H1 (cell line): Measurements from ENCODE around the gene INSIG1. TPM values are rescaled to one million over a fixed set of nuclear protein-coding genes. Genes with fewer than 3 reads are reported as not detected.
A peak's percentile ranks its signal among the peaks of the same experiment; 100 is the strongest.

Source experiments
- CTCF ChIA-PET: fragments of 300-600 bp; sonication (Branson Sonifier 250); formaldehyde crosslinking; loops from one replicate; lab custom pipeline; 2021; ENCODE audit not compliant: partially characterized antibody; lab: Charles Lee
- POLR2A ChIA-PET: fragments of 300-600 bp; sonication (Branson Sonifier 250); formaldehyde crosslinking; loops from one replicate; lab custom pipeline; 2021; ENCODE audit warnings: inconsistent platforms; ENCODE audit not compliant: partially characterized antibody; lab: Charles Lee
- DNase-seq, 2 experiments: peaks; one replicate each; pipeline versions ENCODE4 v3.0.0 to v3.0.0-alpha.2; 2010 to 2022; ENCODE audit warnings: low spot score in 2 of 2, low read depth in 1 of 2, mixed read lengths in 1 of 2
- FAIRE-seq: peaks from 2 replicates; lab custom pipeline; 2011; peaks lifted over from hg19 to GRCh38; lab: Jason Lieb, UNC
- H2AFZ ChIP-seq: 2 replicates; pipeline ENCODE4 v1.8.1; 2012; ENCODE audit warnings: low read length, inconsistent platforms
- H2AK5ac ChIP-seq: 2 replicates; pipeline ENCODE4 v1.6.1; 2013; ENCODE audit warnings: low read depth, low read length
- H2BK120ac ChIP-seq: replicated peaks from 2 replicates; pipeline ENCODE3; 2013; ENCODE audit warnings: low read depth, low read length, inconsistent platforms
- H2BK12ac ChIP-seq: 2 replicates; pipeline ENCODE4 v1.6.1; 2013; ENCODE audit warnings: low read depth, low read length
- H2BK15ac ChIP-seq: 2 replicates; pipeline ENCODE4 v1.6.1; 2013; ENCODE audit warnings: low read length
- H2BK20ac ChIP-seq: 2 replicates; pipeline ENCODE4 v1.6.1; 2013; ENCODE audit warnings: low read length
- H2BK5ac ChIP-seq: 2 replicates; pipeline ENCODE4 v1.6.1; 2013; ENCODE audit warnings: low read depth, low read length
- H3K14ac ChIP-seq: 2 replicates; pipeline ENCODE4 v1.6.1; 2013; ENCODE audit warnings: inconsistent platforms; ENCODE audit not compliant: insufficient read length
- H3K18ac ChIP-seq: 2 replicates; pipeline ENCODE4 v1.6.1; 2013; ENCODE audit warnings: low read length; ENCODE audit errors: extremely low read depth
- H3K23ac ChIP-seq: 2 replicates; pipeline ENCODE4 v1.6.1; 2013; ENCODE audit warnings: inconsistent platforms; ENCODE audit not compliant: insufficient read length
- H3K23me2 ChIP-seq: 2 replicates; pipeline ENCODE4 v1.6.1; 2013; ENCODE audit warnings: low read depth, low read length
- H3K27ac ChIP-seq: 2 replicates; pipeline ENCODE4 v1.6.1; 2011; ENCODE audit warnings: low read depth, low read length, inconsistent platforms
- H3K27me3 ChIP-seq, 4 experiments: replicated peaks in 1 of 4; 1 replicate in 1 of 4; 2 replicates in 3 of 4; pipeline versions ENCODE4 v1.6.1 to v1.8.1; 2011 to 2013; ENCODE audit warnings: low read length in 3 of 4, mild to moderate bottlenecking in 3 of 4, inconsistent platforms in 2 of 4, mixed read lengths in 2 of 4, moderate library complexity in 1 of 4; ENCODE audit not compliant: control insufficient read depth in 3 of 4, insufficient read depth in 3 of 4; ENCODE audit errors: extremely low read depth in 1 of 4
- H3K36me3 ChIP-seq, 4 experiments: 2 replicates each; pipeline versions ENCODE4 v1.6.1 to v1.8.1; 2011 to 2013; ENCODE audit warnings: mild to moderate bottlenecking in 4 of 4, low read length in 3 of 4, moderate library complexity in 2 of 4, control low read depth in 1 of 4, inconsistent platforms in 1 of 4; ENCODE audit not compliant: insufficient read depth in 4 of 4, control insufficient read depth in 2 of 4
- H3K4ac ChIP-seq: replicated peaks from 2 replicates; pipeline ENCODE3; 2013; ENCODE audit warnings: low read length, low read depth, mixed read lengths, inconsistent platforms; ENCODE audit not compliant: insufficient read length
- H3K4me1 ChIP-seq, 4 experiments: replicated peaks in 1 of 4; 1 replicate in 1 of 4; 2 replicates in 3 of 4; pipeline versions ENCODE4 v1.6.1 to v1.8.1; 2011 to 2013; ENCODE audit warnings: low read length in 3 of 4, inconsistent platforms in 2 of 4, mixed read lengths in 1 of 4; ENCODE audit not compliant: insufficient read depth in 4 of 4, control insufficient read depth in 3 of 4
- H3K4me2 ChIP-seq, 2 experiments: 2 replicates each; pipeline versions ENCODE4 v1.6.1 to v1.8.1; 2011 to 2013; ENCODE audit warnings: low read depth in 2 of 2, low read length in 2 of 2, control low read depth in 1 of 2, inconsistent platforms in 1 of 2, mild to moderate bottlenecking in 1 of 2; ENCODE audit not compliant: insufficient read depth in 1 of 2
- H3K4me3 ChIP-seq, 4 experiments: fragments of 200-600, 300-600 bp in 1 of 4; sonication (generic), shearing (Covaris generic), sonication (Bioruptor Twin) in 1 of 4; 2 replicates each; pipeline versions ENCODE4 v1.5.1 to v1.8.1; 2011 to 2016; ENCODE audit warnings: low read length in 4 of 4, low read depth in 3 of 4, control low read depth in 2 of 4, inconsistent platforms in 2 of 4, mild to moderate bottlenecking in 2 of 4, mixed read lengths in 1 of 4, moderate library complexity in 1 of 4; ENCODE audit not compliant: insufficient read depth in 2 of 4; ENCODE audit errors: extremely low read depth in 1 of 4
- H3K56ac ChIP-seq: replicated peaks from 2 replicates; pipeline ENCODE3; 2013; ENCODE audit warnings: low read depth, mild to moderate bottlenecking, mixed read lengths, low read length, inconsistent platforms; ENCODE audit not compliant: insufficient read length
- H3K79me1 ChIP-seq: 2 replicates; pipeline ENCODE4 v1.6.1; 2013; ENCODE audit warnings: low read depth, low read length, control low read depth
- H3K79me2 ChIP-seq, 2 experiments: 2 replicates each; pipeline versions ENCODE4 v1.6.1 to v1.8.1; 2012 to 2013; ENCODE audit warnings: low read length in 2 of 2, mild to moderate bottlenecking in 2 of 2, inconsistent platforms in 1 of 2; ENCODE audit not compliant: insufficient read depth in 2 of 2, control insufficient read depth in 1 of 2
- H3K9ac ChIP-seq, 4 experiments: replicated peaks in 1 of 4; 1 replicate in 1 of 4; 2 replicates in 3 of 4; pipeline versions ENCODE4 v1.6.1 to v1.8.1; 2011 to 2013; ENCODE audit warnings: low read depth in 3 of 4, low read length in 3 of 4, control low read depth in 2 of 4, mild to moderate bottlenecking in 2 of 4, moderate library complexity in 2 of 4, inconsistent platforms in 1 of 4; ENCODE audit errors: extremely low read depth in 1 of 4
- H3K9me3 ChIP-seq, 2 experiments: 2 replicates each; pipeline versions ENCODE4 v1.6.1 to v1.8.1; 2012 to 2013; ENCODE audit warnings: mild to moderate bottlenecking in 2 of 2, moderate library complexity in 2 of 2, control low read depth in 1 of 2, inconsistent platforms in 1 of 2, low read depth in 1 of 2, low read length in 1 of 2, mixed read lengths in 1 of 2; ENCODE audit not compliant: insufficient read depth in 2 of 2
- H4K20me1 ChIP-seq, 2 experiments: replicated peaks in 1 of 2; 2 replicates each; pipeline versions ENCODE3 to v1.8.1; 2011 to 2013; ENCODE audit warnings: inconsistent platforms in 2 of 2, low read length in 2 of 2, mild to moderate bottlenecking in 1 of 2; ENCODE audit not compliant: insufficient read depth in 2 of 2, control insufficient read depth in 1 of 2
- H4K5ac ChIP-seq: 2 replicates; pipeline ENCODE4 v1.6.1; 2013; ENCODE audit warnings: low read length, low read depth, mixed read lengths, inconsistent platforms; ENCODE audit not compliant: insufficient read length
- H4K8ac ChIP-seq: 2 replicates; pipeline ENCODE4 v1.8.0; 2013; ENCODE audit warnings: mild to moderate bottlenecking, moderate library complexity, low read length, inconsistent platforms; ENCODE audit not compliant: insufficient read depth; ENCODE audit errors: extremely low read depth
- H4K91ac ChIP-seq: replicated peaks from 2 replicates; pipeline ENCODE3; 2013; ENCODE audit warnings: low read length, mixed read lengths, inconsistent platforms; ENCODE audit not compliant: insufficient read length
- BACH1 ChIP-seq: IDR thresholded peaks from 2 replicates; pipeline ENCODE4 v1.6.1; 2012; ENCODE audit warnings: low read length, improper control_type of control experiment
- HDAC2 ChIP-seq, 2 experiments: fragments of 300-600 bp in 1 of 2; sonication (generic) in 1 of 2; IDR thresholded peaks; 2 replicates each; pipeline ENCODE4 v1.6.1; 2011 to 2012; ENCODE audit warnings: low read depth in 2 of 2, low read length in 2 of 2, mild to moderate bottlenecking in 2 of 2, moderate library complexity in 2 of 2, borderline replicate concordance in 1 of 2, inconsistent platforms in 1 of 2
- KDM1A ChIP-seq: fragments of 200-600, 300-600 bp; sonication (generic); IDR thresholded peaks from 2 replicates; pipeline ENCODE4 v1.7.1; 2016; ENCODE audit warnings: mild to moderate bottlenecking, low read length, borderline replicate concordance
- MAX ChIP-seq: IDR thresholded peaks from 2 replicates; pipeline ENCODE4 v1.6.1; 2012; ENCODE audit warnings: inconsistent platforms
- RFX5 ChIP-seq: IDR thresholded peaks from 2 replicates; pipeline ENCODE4 v1.6.1; 2011; ENCODE audit warnings: low read depth, low read length, improper control_type of control experiment, borderline replicate concordance
- RXRA ChIP-seq: IDR thresholded peaks from 2 replicates; pipeline ENCODE4 v1.6.1; 2011; ENCODE audit warnings: low read depth, mild to moderate bottlenecking, low read length, moderate library complexity; ENCODE audit not compliant: insufficient read depth
- SIRT6 ChIP-seq: IDR thresholded peaks from one replicate; pipeline ENCODE4 v1.7.1; 2012; ENCODE audit warnings: low read length, inconsistent platforms
- SP4 ChIP-seq: IDR thresholded peaks from 2 replicates; pipeline ENCODE4 v1.6.1; 2012; ENCODE audit warnings: low read length, inconsistent platforms
- SRF ChIP-seq: IDR thresholded peaks from 2 replicates; pipeline ENCODE4 v1.6.1; 2011; ENCODE audit warnings: mild to moderate bottlenecking, low read depth, low read length, moderate library complexity
- whole genome bisulfite sequencing, 2 experiments: shearing (Covaris generic) in 1 of 2; methylation state at CpG; one replicate each; pipeline versions ENCODE4 v1.1.6 to v1.1.7; 2013 to 2015; ENCODE audit warnings: low lambda C conversion rate in 2 of 2, mixed read lengths in 2 of 2, inconsistent platforms in 1 of 2, low coverage in 1 of 2, missing lambda C conversion rate in 1 of 2; ENCODE audit not compliant: insufficient replicate concordance in 2 of 2, insufficient coverage in 1 of 2, insufficient read length in 1 of 2; ENCODE audit errors: extremely low coverage in 1 of 2, missing lambda C conversion rate in 1 of 2; 5-methylcytosine and 5-hydroxymethylcytosine counted together
- polyA plus RNA-seq, 7 experiments: library from polyadenylated mRNA; depleted of rRNA in 3 of 7; stranded (reverse) in 5 of 7; unstranded in 2 of 7; fragments of >200 nt in 5 of 7; fragments of 200-250 nt in 2 of 7; gene quantifications; 1 replicate in 5 of 7; 2 replicates in 1 of 7; 4 replicates in 1 of 7; pipeline versions ENCODE4 v1.2.1 to v1.2.3, GENCODE V29; 2011 to 2013; ENCODE audit warnings: missing spikeins in 2 of 7, mixed read lengths in 2 of 7
- total RNA-seq: library from RNA; stranded (reverse); fragmentation: NEBNext Ultra II Directional; extraction: Animal tissue kit (Norgen Biotek cat#: 25700); gene quantifications from 2 replicates; pipeline ENCODE4 v1.2.1, GENCODE V29; 2021

INSIG1 gene
- total and polyA plus RNA-seq, 2 of the 8 experiments (the other 6 are each of a cell fraction or from before 2014, with no cell fraction given) = 40.0 to 58.4 TPM

GRCh38 chr7:155289949-155290501 lies 7.7 kb upstream of the INSIG1 start:
- no peak overlapping the region for H2BK20ac ChIP-seq
- 87% methylated on average over 11 of the region's 11 CpGs; no CpG with 5 or more reads in 1 of the 2 experiments for WGBS, 2 experiments
- H3K9ac ChIP-seq = no peak overlapping the region
- no peak overlapping the region for H2AFZ ChIP-seq
- H4K5ac ChIP-seq = no peak overlapping the region
- H4K91ac ChIP-seq = no peak overlapping the region
- no peak overlapping the region for H3K14ac ChIP-seq
- H3K56ac ChIP-seq = no peak overlapping the region
- no peak overlapping the region for H3K4me3 ChIP-seq
- CTCF ChIA-PET = interaction anchor here (1.0 to 1.9 kb wide), 4 partner anchors 10 to 269 kb away, joined by 3 to 7 read pairs (median 4); no protein-coding TSS in a partner anchor
- no peak overlapping the region for H4K8ac ChIP-seq
- no peak for FAIRE-seq
- H3K23me2 ChIP-seq = no peaks in the 10 kb centered on the region
- H3K79me1 ChIP-seq = no peaks in the 10 kb centered on the region
- no peak overlapping the region for H2BK12ac ChIP-seq
- H3K18ac ChIP-seq = no peak overlapping the region
- no peaks in the 10 kb centered on the region for H3K9me3 ChIP-seq
- H2BK5ac ChIP-seq = no peak overlapping the region; the same call in 1 of the 2 replicates
- 0 out of 2 replicates have a peak overlapping the region, but pooled peaks have one; percentile 12 for H2BK15ac ChIP-seq
- POLR2A ChIA-PET = no interaction called here
- no peak for DNase-seq
- TF ChIP-seq SRF = no peak
- TF ChIP-seq RFX5 = no peak
- TF ChIP-seq MAX = no peak
- no peak for TF ChIP-seq SP4
- TF ChIP-seq BACH1 = no peak
- no peak for TF ChIP-seq RXRA
- TF ChIP-seq HDAC2 (IDR thresholded peaks at IDR 0.05; ENCODE audit: borderline replicate concordance in 1 of 2, low read depth in 2 of 2, low read length in 2 of 2) = no peak
- no peak for TF ChIP-seq KDM1A
- no peak for TF ChIP-seq SIRT6
- H3K27ac ChIP-seq = no peak overlapping the region
- H3K4me1 ChIP-seq = no peaks in the 10 kb centered on the region
- no peak overlapping the region for H2AK5ac ChIP-seq
- H3K4ac ChIP-seq = no peak overlapping the region
- no peak overlapping the region for H2BK120ac ChIP-seq
- H3K4me2 ChIP-seq = no peak overlapping the region
- H3K36me3 ChIP-seq = no peaks in the 10 kb centered on the region
- no peaks in the 10 kb centered on the region for H3K79me2 ChIP-seq
- no peaks in the 10 kb centered on the region for H4K20me1 ChIP-seq
- H3K23ac ChIP-seq = no peak overlapping the region
- H3K27me3 ChIP-seq = no peaks in the 10 kb centered on the region
